HCT116 (cell line): ENCODE measurements around the gene SPESP1. TPM values are rescaled to one million over a fixed set of nuclear protein-coding genes. Genes with fewer than 3 reads are reported as not detected.

Source experiments
- ATAC-seq: fragments of 200-7000 bp; cut with Tn5 transposase; 2 replicates; pipeline ENCODE4 v1.9.1; 2020; ENCODE audit warnings: mild to moderate bottlenecking, moderate library complexity
- BruUV-seq: library from RNA; stranded (reverse); fragments of 400-500 nt; replicated peaks from 2 replicates; lab custom pipeline; 2021; lab: Mats Ljungman, UMichigan
- CTCF ChIA-PET: fragments of 300-600 bp; sonication (Branson Sonifier 250); formaldehyde crosslinking; loops from one replicate; lab custom pipeline; 2021; ENCODE audit warnings: antibody characterized with exemption; lab: Charles Lee
- POLR2A ChIA-PET: fragments of 300-600, 350-600 bp; sonication (Branson Sonifier 250); formaldehyde crosslinking; loops from one replicate; lab custom pipeline; 2021; ENCODE audit warnings: antibody characterized with exemption; lab: Charles Lee
- RAD21 ChIA-PET, 2 experiments: fragments of 300-600 bp; sonication (Branson Sonifier 250); formaldehyde crosslinking; loops; one replicate each; lab custom pipeline; 2023; ENCODE audit warnings: low total read pairs in 2 of 2; ENCODE audit not compliant: uncharacterized antibody in 2 of 2, unreplicated experiment in 2 of 2, low non-redundant PET in 1 of 2; lab: Charles Lee
- DNase-seq: peaks from one replicate; pipeline ENCODE4 v3.0.0-alpha.2; 2010; ENCODE audit warnings: low read depth, low spot score
- H2AFZ ChIP-seq: fragments of 200-600 bp; shearing (Covaris generic), sonication (generic); 2 replicates; pipeline ENCODE4 v1.6.1; 2017; ENCODE audit warnings: low read depth, mixed run types, mixed read lengths, antibody characterized with exemption, low read length; ENCODE audit not compliant: poor library complexity, severe bottlenecking
- H3K27ac ChIP-seq: 2 replicates; pipeline ENCODE4 v1.5.1; 2012; ENCODE audit warnings: low read depth, low read length
- H3K27me3 ChIP-seq: fragments of 200-600 bp; sonication (generic); 2 replicates; pipeline ENCODE4 v1.6.1; 2016; ENCODE audit warnings: mixed run types, low read length, mixed read lengths; ENCODE audit not compliant: insufficient read depth
- H3K36me3 ChIP-seq, 2 experiments: fragments of 200-500 bp in 1 of 2; fragments of 200-600 bp in 1 of 2; sonication (Bioruptor generic) in 1 of 2; sonication (generic) in 1 of 2; 2 replicates each; pipeline versions ENCODE4 v1.5.1 to v1.6.1; 2014 to 2016; ENCODE audit warnings: low read length in 2 of 2, inconsistent platforms in 1 of 2, mixed read lengths in 1 of 2, mixed run types in 1 of 2; ENCODE audit not compliant: insufficient read depth in 2 of 2, control insufficient read depth in 1 of 2
- H3K4me1 ChIP-seq, 2 experiments: fragments of 200-600 bp in 1 of 2; sonication (generic) in 1 of 2; 2 replicates each; pipeline versions ENCODE4 v1.5.1 to v1.6.1; 2012 to 2017; ENCODE audit warnings: low read length in 2 of 2, inconsistent platforms in 1 of 2, mild to moderate bottlenecking in 1 of 2, mixed read lengths in 1 of 2, mixed run types in 1 of 2, moderate library complexity in 1 of 2; ENCODE audit not compliant: insufficient read depth in 2 of 2, control insufficient read depth in 1 of 2
- H3K4me2 ChIP-seq: fragments of 200-600 bp; sonication (generic); 2 replicates; pipeline ENCODE4 v1.6.1; 2017; ENCODE audit warnings: mixed run types, low read length, mixed read lengths
- H3K4me3 ChIP-seq, 2 experiments: fragments of 200-600 bp in 1 of 2; sonication (generic) in 1 of 2; replicated peaks in 1 of 2; 2 replicates each; pipeline ENCODE4 v1.5.1; 2011 to 2016; ENCODE audit warnings: low read length in 2 of 2, control low read depth in 1 of 2, low read depth in 1 of 2, mild to moderate bottlenecking in 1 of 2, mixed read lengths in 1 of 2, mixed run types in 1 of 2
- H3K79me2 ChIP-seq: fragments of 200-600 bp; sonication (generic); 2 replicates; pipeline ENCODE4 v1.6.1; 2017; ENCODE audit warnings: mild to moderate bottlenecking, mixed run types, low read length, moderate library complexity, mixed read lengths; ENCODE audit not compliant: insufficient read depth
- H3K9ac ChIP-seq: fragments of 200-600 bp; sonication (generic); 2 replicates; pipeline ENCODE4 v1.6.1; 2016; ENCODE audit warnings: low read length, mixed read lengths
- H3K9me2 ChIP-seq: fragments of 200-600 bp; sonication (generic), shearing (Covaris generic); 2 replicates; pipeline ENCODE4 v1.6.1; 2017; ENCODE audit warnings: mixed run types, mild to moderate bottlenecking, moderate library complexity; ENCODE audit not compliant: insufficient read depth
- H3K9me3 ChIP-seq, 2 experiments: fragments of 200-500 bp in 1 of 2; fragments of 200-600 bp in 1 of 2; sonication (Bioruptor generic) in 1 of 2; sonication (generic) in 1 of 2; 2 replicates each; pipeline ENCODE4 v1.6.1; 2014 to 2017; ENCODE audit warnings: low read length in 2 of 2, mixed read lengths in 2 of 2, inconsistent platforms in 1 of 2, low read depth in 1 of 2, mild to moderate bottlenecking in 1 of 2, mixed run types in 1 of 2, moderate library complexity in 1 of 2; ENCODE audit not compliant: control insufficient read depth in 1 of 2, insufficient read depth in 1 of 2
- H4K20me1 ChIP-seq: fragments of 200-600 bp; sonication (generic), shearing (Covaris generic); 2 replicates; pipeline ENCODE4 v1.6.1; 2017; ENCODE audit warnings: mixed run types, mild to moderate bottlenecking, moderate library complexity; ENCODE audit not compliant: insufficient read depth
- CBX3 ChIP-seq: IDR thresholded peaks from 2 replicates; pipeline ENCODE4 v1.6.1; 2012; ENCODE audit warnings: low read depth
- CTCF ChIP-seq, 3 experiments: fragments of 200-600 bp in 1 of 3; sonication (generic) in 1 of 3; IDR thresholded peaks in 2 of 3; conservative IDR thresholded peaks in 1 of 3; 2 replicates each; pipeline ENCODE4 v1.5.1; 2012 to 2017; ENCODE audit warnings: low read depth in 2 of 3, low read length in 2 of 3, antibody characterized with exemption in 1 of 3, borderline replicate concordance in 1 of 3, control low read depth in 1 of 3, mild to moderate bottlenecking in 1 of 3, mixed read lengths in 1 of 3, mixed run types in 1 of 3, moderate library complexity in 1 of 3; ENCODE audit not compliant: insufficient read depth in 1 of 3
- EGR1 ChIP-seq: IDR thresholded peaks from 2 replicates; pipeline ENCODE4 v1.6.1; 2012; ENCODE audit warnings: low read depth
- ELF1 ChIP-seq: IDR thresholded peaks from 2 replicates; pipeline ENCODE4 v1.6.1; 2012; ENCODE audit warnings: low read depth, borderline replicate concordance
- EZH2 ChIP-seq: fragments of 200-600 bp; sonication (generic); IDR thresholded peaks from 2 replicates; pipeline ENCODE4 v1.6.1; 2017; ENCODE audit warnings: antibody characterized with exemption, mixed run types
- EZH2phosphoT487 ChIP-seq: fragments of 200-600 bp; IDR thresholded peaks from 2 replicates; pipeline ENCODE4 v1.6.1; 2018; ENCODE audit warnings: antibody characterized with exemption, borderline replicate concordance
- FOSL1 ChIP-seq: IDR thresholded peaks from 2 replicates; pipeline ENCODE4 v1.6.1; 2012; ENCODE audit warnings: low read depth
- JUND ChIP-seq: IDR thresholded peaks from 2 replicates; pipeline ENCODE4 v1.6.1; 2012
- MAX ChIP-seq: IDR thresholded peaks from 2 replicates; pipeline ENCODE4 v1.6.1; 2012
- RAD21 ChIP-seq: IDR thresholded peaks from 2 replicates; pipeline ENCODE4 v1.6.1; 2012; ENCODE audit warnings: low read depth, mild to moderate bottlenecking
- REST ChIP-seq: IDR thresholded peaks from 2 replicates; pipeline ENCODE4 v1.6.1; 2012; ENCODE audit warnings: low read depth
- SIN3A ChIP-seq: IDR thresholded peaks from 2 replicates; pipeline ENCODE4 v1.6.1; 2012; ENCODE audit warnings: low read depth
- SRF ChIP-seq: IDR thresholded peaks from 2 replicates; pipeline ENCODE4 v1.6.1; 2012; ENCODE audit warnings: low read depth
- TCF7L2 ChIP-seq: IDR thresholded peaks from 2 replicates; pipeline ENCODE4 v1.7.0; 2011; ENCODE audit warnings: borderline replicate concordance, inconsistent platforms; ENCODE audit not compliant: insufficient read depth, insufficient read length; ENCODE audit errors: extremely low read depth
- YY1 ChIP-seq: IDR thresholded peaks from 2 replicates; pipeline ENCODE4 v1.6.1; 2011; ENCODE audit warnings: low read length, low read depth, moderate library complexity, mild to moderate bottlenecking; ENCODE audit not compliant: insufficient replicate concordance; ENCODE audit errors: extremely low read depth
- ZFX ChIP-seq: fragments of 450-650 bp; IDR thresholded peaks from 2 replicates; pipeline ENCODE4 v1.6.1; 2017
- ZNF274 ChIP-seq: fragments of 200-500 bp; sonication (Bioruptor generic); IDR thresholded peaks from 2 replicates; pipeline ENCODE4 v1.6.1; 2014; ENCODE audit warnings: mild to moderate bottlenecking, low read depth, low read length, inconsistent platforms
- intact Hi-C: fragments of 100-400 bp; cut with micrococcal nuclease; formaldehyde crosslinking; loops from 2 replicates; pipeline ENCODE4 v1.10.0; 2022
- total RNA-seq: library from RNA; stranded (reverse); gene quantifications from one replicate; pipeline ENCODE4 v1.2.1, GENCODE V29; 2021; ENCODE audit not compliant: unreplicated experiment

SPESP1 gene
- total RNA-seq, 1 experiment from 2014 or later, result not detected

- Histone ChIP-seq H3K9me2 (no peaks in the 10 kb centered on the region), H3K4me1 (no peaks in the 10 kb centered on the region), H3K4me2 (no peak overlapping the region), H3K27me3 (no peaks in the 10 kb centered on the region), H4K20me1 (no peaks in the 10 kb centered on the region), H2AFZ (no peak overlapping the region), H3K9me3 (no peaks in the 10 kb centered on the region), H3K36me3 (no peaks in the 10 kb centered on the region), H3K27ac (no peak overlapping the region), H3K79me2 (no peaks in the 10 kb centered on the region), H3K4me3 (no peak overlapping the region), H3K9ac (no peak overlapping the region)
- POLR2A ChIA-PET, result no interaction called here
- CTCF ChIA-PET, result interaction anchor here (0.9 kb wide), 1 partner anchor 21 kb away, joined by 3 read pairs; no protein-coding TSS in a partner anchor
- no peak for ATAC-seq
- no peak for TF ChIP-seq FOSL1
- TF ChIP-seq ZFX, result no peak
- TF ChIP-seq REST, result no peak
- no peak for TF ChIP-seq SIN3A
- TF ChIP-seq EGR1, result no peak
- no peak for TF ChIP-seq SRF
- no peak for TF ChIP-seq CTCF (IDR thresholded peaks at IDR 0.05 in 2 of 3, conservative IDR thresholded peaks at IDR 0.05 in 1 of 3; ENCODE audit: borderline replicate concordance in 1 of 3, insufficient read depth in 1 of 3, low read depth in 2 of 3, low read length in 2 of 3)
- no peak for TF ChIP-seq YY1
- no peak for TF ChIP-seq EZH2
- TF ChIP-seq TCF7L2, result no peak
- TF ChIP-seq JUND, result no peak
- TF ChIP-seq EZH2phosphoT487, result no peak
- TF ChIP-seq RAD21, result no peak
- no peak for TF ChIP-seq ELF1
- TF ChIP-seq CBX3, result no peak
- TF ChIP-seq ZNF274, result no peak
- TF ChIP-seq MAX, result no peak
- BruUV-seq, result no TSS peak
- intact Hi-C loops, result no loop called here
- RAD21 ChIA-PET, result no interaction called here
- no peak for DNase-seq
These were observed 33.3 kb upstream of the SPESP1 start for GRCh38 chr15:68897016-68897415.
